RWPE2 (cell line): ENCODE measurements around the gene ESR2.

Source experiments
- ATAC-seq: fragments of 200-7000 bp; cut with Tn5 transposase; 3 replicates; pipeline ENCODE4 v1.9.1; 2021; ENCODE audit warnings: low read depth
- DNase-seq: peaks from one replicate; pipeline ENCODE4 v3.0.0-alpha.2; 2020; ENCODE audit warnings: low spot score
- H3K27ac ChIP-seq: fragments of 450-650 bp; 2 replicates; pipeline ENCODE4 v1.5.1; 2017; ENCODE audit warnings: mild to moderate bottlenecking; ENCODE audit not compliant: poor library complexity, severe bottlenecking
- H3K27me3 ChIP-seq: fragments of 250-450 bp; sonication (Bioruptor Pico); 2 replicates; pipeline ENCODE4 v1.5.1; 2021; ENCODE audit warnings: mild to moderate bottlenecking, moderate library complexity; ENCODE audit not compliant: insufficient read depth, poor library complexity, severe bottlenecking
- H3K36me3 ChIP-seq: fragments of 250-450 bp; sonication (Bioruptor Pico); 2 replicates; pipeline ENCODE4 v1.5.1; 2020; ENCODE audit warnings: low read depth, mild to moderate bottlenecking, moderate library complexity
- H3K4me1 ChIP-seq: fragments of 250-450 bp; sonication (Bioruptor Pico); 2 replicates; pipeline ENCODE4 v1.5.1; 2021; ENCODE audit warnings: mild to moderate bottlenecking, moderate library complexity; ENCODE audit not compliant: insufficient read depth, poor library complexity, severe bottlenecking
- H3K4me3 ChIP-seq: fragments of 250-450 bp; sonication (Bioruptor Pico); 2 replicates; pipeline ENCODE4 v1.5.1; 2021; ENCODE audit warnings: mild to moderate bottlenecking, moderate library complexity; ENCODE audit not compliant: severe bottlenecking
- H3K9me3 ChIP-seq: fragments of 250-450 bp; sonication (Bioruptor Pico); 2 replicates; pipeline ENCODE4 v1.5.1; 2021; ENCODE audit warnings: mild to moderate bottlenecking, moderate library complexity; ENCODE audit not compliant: severe bottlenecking
- CTCF ChIP-seq: fragments of 450-650 bp; IDR thresholded peaks from one replicate; pipeline ENCODE4 v1.5.1; 2017; ENCODE audit warnings: mild to moderate bottlenecking, moderate library complexity; ENCODE audit not compliant: poor library complexity, severe bottlenecking

ESR2 gene

GRCh38 chr14:64229489-64229888, 64.7 kb downstream of the ESR2 start:
- H3K36me3 ChIP-seq: peaks cover 18% of the 10 kb centered on the region
- DNase-seq: no peak

GRCh38 chr14:64227856-64228255, 66.3 kb downstream of the ESR2 start:
- Histone ChIP-seq H3K9me3 (no peaks in the 10 kb centered on the region), H3K36me3 (peaks cover 27% of the 10 kb centered on the region), H3K27ac (no peak overlapping the region), H3K4me3 (no peak overlapping the region), H3K4me1 (no peaks in the 10 kb centered on the region), H3K27me3 (no peaks in the 10 kb centered on the region)
- DNase-seq: no peak
- TF ChIP-seq CTCF: no peak
- ATAC-seq: no peak

More at GRCh38 chr14:64229489-64229888, 64.7 kb downstream of the ESR2 start:
- Histone ChIP-seq H3K27me3 (no peaks in the 10 kb centered on the region), H3K9me3 (no peaks in the 10 kb centered on the region), H3K4me1 (no peaks in the 10 kb centered on the region), H3K27ac (no peak overlapping the region), H3K4me3 (no peak overlapping the region)
- no peak for TF ChIP-seq CTCF
- no peak for ATAC-seq

GRCh38 chr14:64225151-64225757, 68.9 kb downstream of the ESR2 start:
- no peak for TF ChIP-seq CTCF
- Histone ChIP-seq H3K27me3 (no peaks in the 10 kb centered on the region), H3K4me1 (no peaks in the 10 kb centered on the region), H3K9me3 (no peaks in the 10 kb centered on the region), H3K4me3 (no peak overlapping the region), H3K27ac (no peak overlapping the region), H3K36me3 (peaks cover 53% of the 10 kb centered on the region)
- no peak for ATAC-seq
- DNase-seq: no peak

GRCh38 chr14:64221391-64222003, 72.7 kb downstream of the ESR2 start:
- H3K27me3 ChIP-seq: no peaks in the 10 kb centered on the region
- H3K4me1 ChIP-seq: no peaks in the 10 kb centered on the region
- H3K36me3 ChIP-seq: peaks cover 71% of the 10 kb centered on the region
- H3K9me3 ChIP-seq: no peaks in the 10 kb centered on the region
- H3K27ac ChIP-seq: no peak overlapping the region
- no peak for TF ChIP-seq CTCF
- DNase-seq (no peak), ATAC-seq (no peak)
- H3K4me3 ChIP-seq: no peak overlapping the region

GRCh38 chr14:64220466-64220865, 73.7 kb downstream of the ESR2 start:
- DNase-seq: no peak
- no peak overlapping the region for H3K4me3 ChIP-seq
- ATAC-seq: no peak
- peaks cover 73% of the 10 kb centered on the region for H3K36me3 ChIP-seq
- H3K27me3 ChIP-seq: no peaks in the 10 kb centered on the region
- H3K9me3 ChIP-seq: no peaks in the 10 kb centered on the region
- no peak for TF ChIP-seq CTCF
- H3K27ac ChIP-seq: no peak overlapping the region
- no peaks in the 10 kb centered on the region for H3K4me1 ChIP-seq
